Colonic mucosa (tissue), 4 donors: ENCODE data around the gene TRAPPC3L. TPM values are rescaled to one million over a fixed set of nuclear protein-coding genes. Genes with fewer than 3 reads are reported as not detected.

ENCODE experiments used
- DNase-seq: peaks from one replicate; pipeline ENCODE4 v3.0.0-alpha.2; 2020
- H3K27ac ChIP-seq: fragments of 200-600 bp; one replicate; pipeline ENCODE4 v1.8.0; 2021
- H3K27me3 ChIP-seq: fragments of 200-600 bp; one replicate; pipeline ENCODE4 v1.8.0; 2021
- H3K36me3 ChIP-seq: fragments of 200-600 bp; one replicate; pipeline ENCODE4 v1.8.0; 2021
- H3K4me1 ChIP-seq: fragments of 200-600 bp; one replicate; pipeline ENCODE4 v1.8.0; 2021; ENCODE audit warnings: mild to moderate bottlenecking
- H3K4me3 ChIP-seq: fragments of 200-600 bp; one replicate; pipeline ENCODE4 v1.8.0; 2021
- H3K9ac ChIP-seq, 2 donors: one replicate each; pipeline ENCODE4 v1.7.0; 2013; ENCODE audit warnings: control low read depth in 2 of 2, low read depth in 2 of 2, low read length in 2 of 2
- H3K9me3 ChIP-seq: fragments of 200-600 bp; one replicate; pipeline ENCODE4 v1.8.0; 2021
- CTCF ChIP-seq: fragments of 200-600 bp; IDR thresholded peaks from one replicate; pipeline ENCODE4 v1.8.0; 2022; ENCODE audit warnings: antibody characterized with exemption, mild to moderate bottlenecking
- intact Hi-C: fragments of 100-400 bp; cut with DNase I; formaldehyde crosslinking; loops from one replicate; pipeline ENCODE4 v1.14.1; 2022
- total RNA-seq, 2 donors: library from RNA; stranded (reverse); fragmentation: NEBNext Ultra II Directional in 1 of 2; extraction: Animal tissue kit (Norgen Biotek cat#: 25700) in 1 of 2; gene quantifications; one replicate each; pipeline ENCODE4 v1.2.1, GENCODE V29; 2021
- donor health status: healthy.
- donor health status: DM: no; HTN: no; CAD: no.
- donor health status: DM: no; HTN: no; CAD: no.

TRAPPC3L gene
- total RNA-seq, 2 donors from 2014 or later, result not detected

- no peak for DNase-seq
- no peaks in the 10 kb centered on the region for H3K4me1 ChIP-seq
- no peaks in the 10 kb centered on the region for H3K36me3 ChIP-seq
- no peaks in the 10 kb centered on the region for H3K9me3 ChIP-seq
- no peaks in the 10 kb centered on the region for H3K27me3 ChIP-seq
- TF ChIP-seq CTCF, result no peak
- intact Hi-C loops, result no loop called here
- H3K9ac ChIP-seq, result no peak overlapping the region
- H3K4me3 ChIP-seq, result no peak overlapping the region
- H3K27ac ChIP-seq, result no peak overlapping the region
Measured at GRCh38 chr6:116578335-116578734, 32.9 kb upstream of the TRAPPC3L start.

- TF ChIP-seq CTCF, result no peak
- DNase-seq, result no peak
- intact Hi-C loops, result no loop called here
- H3K9me3 ChIP-seq, result no peaks in the 10 kb centered on the region
- H3K4me1 ChIP-seq, result peaks cover 8% of the 10 kb centered on the region
- no peaks in the 10 kb centered on the region for H3K36me3 ChIP-seq
- H3K9ac ChIP-seq, result no peak overlapping the region
- no peak overlapping the region for H3K27ac ChIP-seq
- H3K27me3 ChIP-seq, result no peaks in the 10 kb centered on the region
- H3K4me3 ChIP-seq, result no peak overlapping the region
Measured at GRCh38 chr6:116577486-116577885, 32.0 kb upstream of the TRAPPC3L start.

GRCh38 chr6:116575227-116575626, 29.7 kb upstream of the TRAPPC3L start:
- Histone ChIP-seq H3K9ac (no peak overlapping the region), H3K36me3 (no peaks in the 10 kb centered on the region), H3K27me3 (no peaks in the 10 kb centered on the region), H3K27ac (no peak overlapping the region), H3K9me3 (no peaks in the 10 kb centered on the region), H3K4me1 (peaks cover 13% of the 10 kb centered on the region), H3K4me3 (no peak overlapping the region)
- DNase-seq, result no peak
- intact Hi-C loops, result no loop called here
- TF ChIP-seq CTCF, result no peak

- no peaks in the 10 kb centered on the region for H3K9me3 ChIP-seq
- H3K9ac ChIP-seq, result peak overlapping the region; percentile 92 to 95
- peak overlapping the region; percentile 87 for H3K4me3 ChIP-seq
- H3K36me3 ChIP-seq, result no peaks in the 10 kb centered on the region
- intact Hi-C loops, result loop anchor here (5.0 kb wide), 1 partner anchor 295 kb away; the partner anchor contains the start of gene TSPYL1
- H3K27ac ChIP-seq, result peak overlapping the region; percentile 89
- DNase-seq, result peak; percentile 41
- H3K27me3 ChIP-seq, result no peaks in the 10 kb centered on the region
- no peak for TF ChIP-seq CTCF
- peaks cover 15% of the 10 kb centered on the region for H3K4me1 ChIP-seq
Measured at GRCh38 chr6:116572162-116572561, 26.7 kb upstream of the TRAPPC3L start.

- Histone ChIP-seq H3K4me3 (peak overlapping the region; percentile 87), H3K4me1 (peaks cover 15% of the 10 kb centered on the region), H3K27ac (peak overlapping the region; percentile 89), H3K9me3 (no peaks in the 10 kb centered on the region), H3K27me3 (no peaks in the 10 kb centered on the region), H3K36me3 (no peaks in the 10 kb centered on the region), H3K9ac (peak overlapping the region; percentile 92 to 95)
- intact Hi-C loops, result loop anchor here (5.0 kb wide), 1 partner anchor 294 kb away; the partner anchor contains the start of gene TSPYL1
- no peak for TF ChIP-seq CTCF
- DNase-seq, result no peak
Measured at GRCh38 chr6:116571683-116572000, 26.2 kb upstream of the TRAPPC3L start.
